ENCODE data around the gene RNF13.

RNF13 gene

DNA sequence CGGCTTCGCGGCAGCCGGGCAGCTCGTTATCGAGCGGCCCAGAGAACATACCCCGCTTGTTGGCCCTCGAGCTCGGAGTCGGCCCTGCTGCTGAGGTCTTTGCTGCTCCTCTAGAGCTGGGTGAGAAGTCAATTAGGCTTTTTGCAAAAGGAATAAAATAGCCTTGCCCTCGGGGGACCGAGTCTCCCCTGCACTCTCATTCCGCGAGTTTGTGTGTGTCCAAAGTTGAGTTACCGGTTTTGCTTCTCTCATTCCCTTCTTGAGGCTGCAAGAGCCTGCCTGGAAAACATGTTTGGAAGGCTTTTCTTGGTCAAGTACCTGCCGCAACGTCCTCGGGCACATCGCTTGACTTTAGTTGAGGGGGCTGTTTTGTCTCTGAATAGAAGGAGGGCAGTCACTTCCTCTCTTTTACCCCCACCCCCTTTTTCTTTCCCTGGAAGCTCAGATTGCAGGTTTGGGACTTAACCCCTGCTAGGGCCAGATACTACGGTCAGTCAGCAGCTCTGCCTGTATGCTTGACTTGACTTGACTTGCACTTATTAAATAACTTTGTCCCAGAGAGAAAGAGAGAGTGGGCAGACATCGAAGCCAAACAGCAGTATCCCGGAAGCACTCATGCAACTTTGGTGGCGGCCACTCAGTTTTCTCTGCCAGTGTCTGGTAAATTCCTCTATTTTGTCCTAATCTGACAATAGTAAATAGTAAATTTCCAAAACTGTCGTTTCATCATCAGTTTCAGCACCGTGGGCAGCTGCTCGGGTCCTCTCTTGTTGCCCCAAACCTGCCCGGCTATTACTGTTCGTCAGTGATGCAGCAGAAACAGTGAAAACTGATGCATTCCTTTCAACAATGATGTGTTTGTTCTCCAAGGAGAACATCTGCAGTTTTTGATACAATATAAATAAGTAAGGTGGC lies 609 bp downstream of the RNF13 start:
- no peak for DNase-seq (ENCODE audit: extremely low read depth, low read depth)
- no peak for TF ChIP-seq CTCF (IDR thresholded peaks at IDR 0.05; ENCODE audit: low read depth, low read length)

DNA sequence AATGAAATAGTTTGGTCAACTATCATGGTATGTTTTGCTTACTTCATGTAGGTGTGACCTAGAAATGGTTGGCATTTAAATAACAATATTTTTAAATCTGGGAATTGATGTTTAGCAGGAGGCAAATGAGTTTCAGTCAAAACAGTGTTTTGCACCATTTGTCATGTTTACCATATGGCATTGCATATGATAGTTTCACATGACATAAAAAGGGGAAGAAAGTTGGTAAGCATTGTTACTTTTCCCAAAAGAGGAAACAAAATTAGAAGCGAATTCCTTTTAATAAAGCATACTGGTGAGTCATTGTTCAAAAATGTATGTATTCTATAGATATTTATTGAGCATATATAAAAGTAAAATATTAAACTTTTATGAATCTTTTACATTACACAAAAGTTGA lies 2.3 kb downstream of the RNF13 start:
- no peak for DNase-seq (ENCODE audit: extremely low read depth, low read depth)
- no peak for TF ChIP-seq CTCF (IDR thresholded peaks at IDR 0.05; ENCODE audit: low read depth, low read length)

- DNase-seq (ENCODE audit: extremely low read depth, low read depth), result no peak
- TF ChIP-seq CTCF (IDR thresholded peaks at IDR 0.05; ENCODE audit: low read depth, low read length), result no peak
These were observed 2.7 kb downstream of the RNF13 start for GRCh38 chr3:149815728-149816127.

DNA sequence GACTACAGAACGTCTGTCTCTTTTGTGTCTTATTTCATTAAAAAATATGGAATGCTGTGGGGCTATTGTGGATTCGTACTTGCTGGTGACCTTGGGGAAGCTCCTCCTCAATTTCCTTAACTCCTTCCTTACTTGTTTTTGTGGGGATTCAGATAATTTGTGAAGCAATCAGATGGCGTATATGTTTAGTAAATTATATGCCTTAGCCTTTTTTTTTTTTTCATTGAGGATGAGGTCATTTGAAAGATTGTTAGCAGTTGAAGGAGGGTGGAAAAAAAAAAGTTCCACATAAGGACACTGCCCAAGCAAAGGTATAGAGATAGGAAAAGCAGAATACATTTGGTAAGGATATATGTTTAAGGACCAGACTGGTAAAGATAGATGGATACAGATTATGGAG lies 3.3 kb downstream of the RNF13 start:
- no peak for DNase-seq (ENCODE audit: extremely low read depth, low read depth)
- TF ChIP-seq CTCF (IDR thresholded peaks at IDR 0.05; ENCODE audit: low read depth, low read length), result no peak

DNA sequence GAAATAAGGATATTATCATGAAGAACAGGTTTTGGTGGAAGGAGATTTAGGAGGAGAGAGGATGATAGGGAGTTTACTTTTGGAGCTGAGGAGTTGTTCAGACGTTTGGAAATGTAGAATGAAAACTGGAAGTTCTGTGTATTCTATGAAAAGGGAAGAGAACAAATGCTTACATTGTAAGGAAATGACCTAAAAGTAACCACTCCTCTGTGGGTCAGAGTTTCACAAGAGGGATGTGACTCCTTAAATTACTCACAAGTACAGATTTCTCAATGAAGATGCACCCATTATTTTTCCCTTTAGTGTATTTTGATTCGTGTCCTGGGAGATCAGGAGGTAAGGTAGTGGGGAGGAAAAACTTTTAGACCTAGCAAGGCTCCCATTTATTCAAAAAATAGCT lies 4.0 kb downstream of the RNF13 start:
- DNase-seq (ENCODE audit: extremely low read depth, low read depth), result no peak
- no peak for TF ChIP-seq CTCF (IDR thresholded peaks at IDR 0.05; ENCODE audit: low read depth, low read length)

DNA sequence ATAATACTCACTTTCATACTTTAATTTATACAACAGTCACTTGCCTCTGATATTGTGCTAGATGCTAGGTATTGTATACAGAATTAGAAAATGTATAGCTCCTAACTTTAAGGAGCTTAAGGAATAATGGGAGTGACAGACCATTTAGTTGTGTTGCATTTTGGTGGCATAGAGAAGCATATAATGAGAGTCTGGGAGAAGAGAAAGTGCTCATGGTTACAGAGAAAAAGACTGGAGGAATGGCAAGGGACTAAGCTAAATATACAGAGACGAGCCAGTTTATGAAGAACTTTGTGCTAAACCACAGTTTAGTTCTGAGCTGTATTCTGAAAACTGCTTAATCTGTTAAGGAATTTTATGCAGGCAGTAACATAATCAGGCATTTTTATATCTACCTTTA lies 6.4 kb downstream of the RNF13 start:
- no peak for DNase-seq (ENCODE audit: extremely low read depth, low read depth)
- TF ChIP-seq CTCF (IDR thresholded peaks at IDR 0.05; ENCODE audit: low read depth, low read length), result no peak

DNA sequence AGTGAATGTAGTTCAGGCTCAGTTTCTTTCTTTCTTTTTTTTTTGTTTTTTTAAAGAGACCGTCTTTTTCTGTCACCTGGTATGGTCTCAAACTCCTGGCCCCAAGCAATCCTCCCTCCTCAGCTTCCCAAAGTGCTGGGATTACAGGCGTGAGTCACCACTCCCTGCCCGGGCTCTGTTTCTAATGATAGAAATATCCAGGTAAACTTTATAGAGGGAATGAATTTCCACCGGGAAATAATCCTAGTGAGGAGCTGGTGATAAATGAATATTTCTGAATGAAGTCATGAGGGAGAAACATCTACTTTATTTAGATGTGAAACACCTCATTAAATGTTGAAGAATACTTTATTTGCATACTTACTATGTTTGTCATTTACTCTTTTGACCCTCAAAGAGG lies 7.2 kb downstream of the RNF13 start:
- DNase-seq (ENCODE audit: extremely low read depth, low read depth), result no peak
- TF ChIP-seq CTCF (IDR thresholded peaks at IDR 0.05; ENCODE audit: low read depth, low read length), result no peak

Data from AG09319 (cell line).